Stimulated activated CD8-positive, alpha-beta memory T cell treated with anti-CD3 and anti-CD28 coated beads, Interleukin-4, amount 100 ng/mL, for 4 hours (primary cell): ENCODE results near the gene CCR7.

Experiments
- DNase-seq, 2 donors: peaks; one replicate each; pipeline ENCODE4 v3.0.0-alpha.2; 2020; ENCODE audit warnings: low read depth in 2 of 2, low spot score in 1 of 2

The CCR7 gene

GRCh38 chr17:40564883-40565768 is at the start of gene CCR7:
TSS of gene CCR7 (minus strand) at chr17:40565472. CDS start at chr17:40565409, 63 bp downstream.
- peak; percentile 52 to 71 for DNase-seq

DNA sequence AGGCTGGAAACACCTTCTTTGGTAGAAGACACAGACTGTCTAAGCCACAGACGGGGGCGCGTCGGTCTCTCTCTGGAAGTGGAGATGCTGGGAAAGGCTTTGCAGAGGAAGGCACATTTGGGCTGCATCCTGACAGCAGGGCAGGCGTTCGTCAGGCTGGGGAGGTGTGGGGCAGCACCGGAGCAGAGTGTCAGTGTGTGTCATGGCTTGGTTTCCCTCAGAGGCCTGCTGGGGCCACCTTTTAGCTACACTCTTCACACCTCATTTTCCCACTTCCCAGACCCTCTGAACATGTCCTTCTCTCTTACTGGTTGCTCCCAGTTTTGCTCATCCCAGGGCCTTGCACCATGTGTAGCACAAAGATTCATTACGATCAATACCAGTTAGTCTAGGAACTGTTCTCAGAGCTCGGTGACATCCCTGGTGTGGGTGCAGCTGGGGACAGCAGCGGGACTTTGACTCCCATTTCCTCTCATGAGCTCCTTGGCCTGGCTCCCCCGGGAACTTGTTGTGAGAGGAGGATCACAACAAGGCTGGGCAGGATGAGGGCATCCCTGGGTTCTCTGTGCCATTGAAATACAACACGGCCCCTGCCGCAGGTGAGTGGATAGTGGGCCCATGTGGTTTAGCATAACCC is 49.3 kb upstream of the CCR7 start:
- DNase-seq: no peak

- no peak for DNase-seq
These were observed 48.3 kb upstream of the CCR7 start for GRCh38 chr17:40613467-40614154.

DNA sequence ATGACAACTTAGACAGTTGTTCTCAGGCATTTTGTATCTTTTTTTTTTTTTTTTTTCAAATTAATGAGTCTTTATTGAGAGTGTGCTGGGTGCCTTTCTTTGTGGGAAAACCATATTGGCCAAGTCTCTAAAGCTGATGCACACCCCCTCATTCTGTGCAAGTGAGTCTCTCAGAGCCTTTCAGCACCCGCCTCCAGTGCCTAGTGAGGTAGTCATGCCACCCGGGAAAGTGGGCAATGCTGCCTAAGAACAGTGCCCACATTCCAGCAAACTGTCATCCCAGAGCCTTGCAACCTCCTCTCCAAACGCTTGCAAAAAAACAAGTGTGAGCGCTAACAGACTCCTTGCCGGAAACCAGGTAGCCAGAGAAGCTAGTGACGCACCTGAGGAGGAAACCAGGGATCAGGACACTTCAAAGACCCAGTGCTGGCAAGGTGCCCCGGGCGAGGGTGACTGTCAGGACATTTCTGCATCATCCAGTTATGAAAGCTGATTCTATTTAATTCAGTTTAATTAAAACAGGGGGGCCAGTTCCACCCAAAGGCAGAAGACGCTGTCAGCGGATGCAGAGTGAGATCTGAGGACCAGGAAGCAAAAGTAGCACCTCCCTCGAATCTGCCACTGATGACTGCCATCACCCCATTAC is 47.5 kb upstream of the CCR7 start:
- DNase-seq: no peak

DNA sequence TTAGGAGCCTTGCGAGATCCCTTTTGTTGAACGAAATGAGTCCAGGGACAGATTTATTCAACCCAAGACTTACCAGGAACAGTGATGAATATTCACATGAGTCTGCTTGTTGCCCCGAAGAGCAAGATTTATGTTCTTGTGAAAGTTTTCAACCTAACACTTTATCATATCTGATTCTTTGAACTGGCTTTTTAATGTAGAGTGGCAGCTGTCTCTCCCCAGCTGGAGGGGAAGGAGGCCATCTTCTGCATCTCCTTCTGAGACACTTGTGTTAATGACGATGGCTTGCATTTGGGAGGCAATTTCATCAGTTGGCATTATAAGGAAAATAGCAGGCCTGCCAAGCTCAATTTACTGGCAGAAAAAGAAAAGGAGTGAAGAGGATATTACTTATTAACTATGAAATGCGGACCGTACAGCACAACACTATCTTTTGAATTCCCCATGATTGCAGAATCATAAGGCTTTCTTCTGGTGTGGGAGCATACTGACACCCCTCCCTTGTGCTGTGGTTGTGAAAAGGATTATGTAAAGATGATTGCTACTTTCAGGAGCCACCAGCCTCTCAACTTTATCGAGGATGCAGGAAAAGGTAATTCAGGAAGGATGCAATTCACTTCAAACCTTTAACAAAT is 46.7 kb upstream of the CCR7 start:
- DNase-seq: no peak

DNA sequence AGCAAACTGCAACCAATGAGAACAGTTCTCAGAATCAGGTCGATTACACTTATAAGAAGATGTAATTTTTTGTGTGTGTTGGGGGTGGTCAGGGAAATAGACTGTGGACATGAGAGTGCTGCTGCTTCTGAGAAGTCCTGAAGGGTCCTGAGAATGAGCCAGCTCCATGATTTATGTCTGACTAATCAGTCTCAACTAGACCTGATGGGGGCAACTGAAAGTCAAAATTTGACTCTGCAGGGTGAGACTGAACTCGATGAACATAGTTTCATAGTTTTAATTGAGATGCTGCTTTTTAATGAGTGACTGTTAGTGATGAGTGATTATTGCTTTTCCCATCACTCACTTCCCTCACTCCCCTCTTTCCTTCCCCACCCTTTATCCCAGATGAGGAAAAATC is 45.1 kb upstream of the CCR7 start:
- DNase-seq: no peak

- no peak for DNase-seq
These were observed 42.8 kb upstream of the CCR7 start for GRCh38 chr17:40608061-40608581.

- no peak for DNase-seq
These were observed 42.4 kb upstream of the CCR7 start for GRCh38 chr17:40607641-40608040.

GRCh38 chr17:40606548-40607353 is 41.5 kb upstream of the CCR7 start:
- no peak for DNase-seq

- DNase-seq: no peak
These were observed 40.0 kb upstream of the CCR7 start for GRCh38 chr17:40605306-40605705.

GRCh38 chr17:40604327-40605080 is 39.2 kb upstream of the CCR7 start:
- DNase-seq: no peak

- no peak for DNase-seq
These were observed 37.5 kb upstream of the CCR7 start for GRCh38 chr17:40602445-40603443.

DNA sequence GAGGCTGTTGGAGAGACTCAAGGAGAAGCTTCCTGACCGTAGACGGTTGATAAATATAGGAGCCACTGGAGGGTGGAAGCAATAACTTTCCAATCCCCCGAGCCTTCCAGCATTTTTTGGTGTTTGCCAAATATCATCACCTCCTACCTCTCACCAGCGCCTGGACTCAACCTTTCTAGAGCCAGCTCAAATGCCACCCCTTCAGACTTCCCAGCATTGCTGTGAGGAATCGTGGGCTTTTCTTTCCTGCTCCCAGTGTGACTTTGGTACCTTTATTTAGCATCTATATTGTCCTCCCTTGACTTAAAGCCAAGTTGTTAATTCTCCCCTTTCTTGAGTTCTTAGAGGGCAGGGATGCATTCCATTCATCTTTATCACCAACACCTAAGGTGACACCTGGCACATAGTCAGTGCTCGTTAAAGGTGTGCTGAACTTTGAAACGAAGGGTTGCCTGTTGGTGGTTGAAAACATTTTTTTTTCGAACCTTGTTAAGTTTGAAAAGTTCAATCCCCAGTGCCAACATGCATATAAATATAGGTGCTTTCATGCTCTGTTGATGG is 35.3 kb upstream of the CCR7 start:
- DNase-seq: no peak

DNA sequence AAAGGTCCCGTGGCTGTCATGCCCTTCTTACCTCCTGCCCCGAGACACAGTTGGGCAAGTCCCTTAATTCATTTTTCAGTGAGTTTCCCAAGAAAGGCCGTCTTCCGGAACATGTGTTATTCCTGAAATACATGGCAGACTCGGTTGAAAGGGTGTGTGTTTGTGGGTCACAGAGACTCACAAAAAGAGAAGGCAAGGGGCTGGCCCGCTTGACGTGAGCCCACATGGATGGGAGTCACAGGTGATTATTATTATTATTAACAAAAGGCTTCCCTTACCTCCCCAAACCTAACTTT is 34.1 kb upstream of the CCR7 start:
- no peak for DNase-seq

GRCh38 chr17:40598619-40599467 is 33.6 kb upstream of the CCR7 start:
- peak; percentile 46 to 72 for DNase-seq

- DNase-seq: no peak
These were observed 33.0 kb upstream of the CCR7 start for GRCh38 chr17:40598301-40598618.
